NCI-H524 treated with DMSO at 0.1 percent for 48 hours (cell line): Measurements from ENCODE around the gene MAP2K1.
A peak's percentile ranks its signal among the peaks of the same experiment; 100 is the strongest.
"Not testable (repeated sequence)": the region's sequence is repeated elsewhere in the genome, so short reads cannot be mapped to it uniquely, and the experiment has no call there.

Experiments used
- DNase-seq: peaks from one replicate; lab custom pipeline; 2025; lab: John Stamatoyannopoulos, UW

The MAP2K1 gene

GRCh38 chr15:66424963-66425612 is 38.4 kb downstream of the MAP2K1 start:
- no peak for DNase-seq

- no peak for DNase-seq
Observed at GRCh38 chr15:66425837-66426236, 39.1 kb downstream of the MAP2K1 start.

GRCh38 chr15:66429117-66429516 is 42.4 kb downstream of the MAP2K1 start:
- no peak for DNase-seq

GRCh38 chr15:66429546-66429945 is 42.8 kb downstream of the MAP2K1 start:
- DNase-seq = no peak

- no peak for DNase-seq
Observed at GRCh38 chr15:66430627-66431255, 44.0 kb downstream of the MAP2K1 start.

- DNase-seq = no peak
Observed at GRCh38 chr15:66433726-66434125, 47.0 kb downstream of the MAP2K1 start.

GRCh38 chr15:66440501-66440900 is 53.8 kb downstream of the MAP2K1 start:
- DNase-seq = no peak

- DNase-seq = peak; percentile 36
Observed at GRCh38 chr15:66452420-66452819, 65.7 kb downstream of the MAP2K1 start.

GRCh38 chr15:66452971-66453580 is 66.4 kb downstream of the MAP2K1 start:
- peak; percentile 8 for DNase-seq

GRCh38 chr15:66454143-66454542 is 67.4 kb downstream of the MAP2K1 start:
- DNase-seq = no peak

- DNase-seq = no peak
Observed at GRCh38 chr15:66456211-66456610, 69.5 kb downstream of the MAP2K1 start.

GRCh38 chr15:66459818-66460615 is 73.3 kb downstream of the MAP2K1 start:
- no peak for DNase-seq

- DNase-seq = not testable (repeated sequence)
Observed at GRCh38 chr15:66461294-66461693, 74.6 kb downstream of the MAP2K1 start.

- DNase-seq = no peak
Observed at GRCh38 chr15:66461917-66462316, 75.2 kb downstream of the MAP2K1 start.

GRCh38 chr15:66462627-66463026 is 75.9 kb downstream of the MAP2K1 start:
- no peak for DNase-seq

GRCh38 chr15:66465294-66465693 is 78.6 kb downstream of the MAP2K1 start:
- DNase-seq = not testable (repeated sequence)

- not testable (repeated sequence) for DNase-seq
Observed at GRCh38 chr15:66467162-66468040, 80.7 kb downstream of the MAP2K1 start.

GRCh38 chr15:66470825-66471224 is 84.1 kb downstream of the MAP2K1 start:
- DNase-seq = not testable (repeated sequence)

GRCh38 chr15:66472176-66472999 is 85.7 kb downstream of the MAP2K1 start:
- no peak for DNase-seq

- no peak for DNase-seq
Observed at GRCh38 chr15:66474135-66474534, 87.4 kb downstream of the MAP2K1 start.

GRCh38 chr15:66474963-66475362 is 88.3 kb downstream of the MAP2K1 start:
- no peak for DNase-seq
